Fibroblast of villous mesenchyme (primary cell): Measurements from ENCODE around the gene LTV1. TPM values are rescaled to one million over a fixed set of nuclear protein-coding genes. Genes with fewer than 3 reads are reported as not detected.
A peak's percentile ranks its signal among the peaks of the same experiment; 100 is the strongest.
"Not testable (repeated sequence)": the region's sequence is repeated elsewhere in the genome, so short reads cannot be mapped to it uniquely, and the experiment has no call there.

Source experiments
- DNase-seq: peaks from one replicate; pipeline ENCODE4 v3.0.0-alpha.2; 2010; ENCODE audit warnings: low read depth
- H3K4me3 ChIP-seq: 2 replicates; pipeline ENCODE4 v1.5.1; 2011; ENCODE audit warnings: low read depth, mild to moderate bottlenecking, low read length
- total RNA-seq: library from RNA; depleted of rRNA; stranded (reverse); fragments of >200 nt; gene quantifications from 2 replicates; pipeline ENCODE4 v1.2.3, GENCODE V29; 2012
- TF ChIP-seq, protein P1 (sequence below): IDR thresholded peaks from 2 replicates; pipeline ENCODE4 v1.5.1; 2012; ENCODE audit warnings: low read depth, mild to moderate bottlenecking, low read length; ENCODE audit not compliant: insufficient read depth

Gene LTV1
- total RNA-seq, 1 donor = 24.2 TPM

DNA sequence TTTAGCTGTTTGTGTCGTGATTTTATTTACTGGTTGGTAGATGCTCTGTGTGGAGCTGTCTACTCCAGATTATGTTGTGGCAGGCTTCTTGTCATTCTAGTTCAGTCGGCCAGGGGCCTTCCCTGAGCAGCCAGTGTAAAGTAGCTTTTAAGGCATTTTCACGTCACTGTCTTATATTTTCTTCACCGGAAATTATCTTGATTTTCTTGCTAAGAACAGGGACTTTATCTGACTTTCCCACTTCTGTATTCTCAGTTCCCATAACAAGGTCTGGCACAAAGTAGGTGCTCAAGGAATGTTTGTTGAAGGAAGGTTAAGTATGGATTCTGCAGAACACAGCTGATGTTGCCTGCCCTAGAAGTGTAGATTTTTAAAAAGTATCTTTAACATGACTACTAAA, 868 bp downstream of the LTV1 start:
- TF ChIP-seq, protein P1, sequence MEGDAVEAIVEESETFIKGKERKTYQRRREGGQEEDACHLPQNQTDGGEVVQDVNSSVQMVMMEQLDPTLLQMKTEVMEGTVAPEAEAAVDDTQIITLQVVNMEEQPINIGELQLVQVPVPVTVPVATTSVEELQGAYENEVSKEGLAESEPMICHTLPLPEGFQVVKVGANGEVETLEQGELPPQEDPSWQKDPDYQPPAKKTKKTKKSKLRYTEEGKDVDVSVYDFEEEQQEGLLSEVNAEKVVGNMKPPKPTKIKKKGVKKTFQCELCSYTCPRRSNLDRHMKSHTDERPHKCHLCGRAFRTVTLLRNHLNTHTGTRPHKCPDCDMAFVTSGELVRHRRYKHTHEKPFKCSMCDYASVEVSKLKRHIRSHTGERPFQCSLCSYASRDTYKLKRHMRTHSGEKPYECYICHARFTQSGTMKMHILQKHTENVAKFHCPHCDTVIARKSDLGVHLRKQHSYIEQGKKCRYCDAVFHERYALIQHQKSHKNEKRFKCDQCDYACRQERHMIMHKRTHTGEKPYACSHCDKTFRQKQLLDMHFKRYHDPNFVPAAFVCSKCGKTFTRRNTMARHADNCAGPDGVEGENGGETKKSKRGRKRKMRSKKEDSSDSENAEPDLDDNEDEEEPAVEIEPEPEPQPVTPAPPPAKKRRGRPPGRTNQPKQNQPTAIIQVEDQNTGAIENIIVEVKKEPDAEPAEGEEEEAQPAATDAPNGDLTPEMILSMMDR = no peak
- peak overlapping the region; percentile 75 for H3K4me3 ChIP-seq
- no peak for DNase-seq

DNA sequence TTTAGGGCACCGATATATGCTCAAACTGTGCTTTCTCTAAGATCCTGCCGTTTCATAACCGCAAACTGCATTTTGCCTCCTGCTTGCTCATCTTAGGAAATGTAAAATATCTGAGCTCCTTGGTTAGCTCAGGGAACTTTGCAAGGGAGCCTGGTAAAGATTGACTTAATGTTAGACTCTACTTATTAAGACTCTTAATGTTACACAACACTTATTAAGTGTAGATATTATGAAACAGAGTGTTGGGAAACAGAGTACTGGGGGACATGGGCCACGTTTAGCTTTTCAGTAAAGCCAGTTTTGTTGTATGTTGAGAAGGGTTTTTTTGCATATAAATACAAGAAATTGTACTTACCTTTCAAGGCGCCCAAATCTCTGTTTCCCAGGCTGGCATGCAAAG, 1.9 kb downstream of the LTV1 start:
- TF ChIP-seq, protein P1 = no peak
- H3K4me3 ChIP-seq = no peak overlapping the region
- DNase-seq = peak; percentile 58

DNA sequence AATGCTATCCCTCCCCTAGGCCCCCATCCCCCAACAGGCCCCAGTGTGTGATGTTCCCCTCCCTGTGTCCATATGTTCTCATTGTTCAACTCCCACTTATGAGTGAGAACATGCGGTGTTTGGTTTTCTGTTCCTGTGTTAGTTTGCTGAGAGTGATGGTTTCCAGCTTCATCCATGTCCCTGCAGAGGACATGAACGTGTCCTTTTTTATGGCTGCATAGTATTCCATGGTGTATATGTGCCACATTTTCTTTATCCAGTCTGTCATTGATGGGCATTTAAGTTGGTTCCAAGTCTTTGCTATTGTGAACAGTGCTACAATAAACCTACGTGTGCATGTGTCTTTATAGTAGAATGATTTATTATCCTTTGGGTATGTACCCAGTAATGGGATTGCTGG, 8.6 kb downstream of the LTV1 start:
- H3K4me3 ChIP-seq, DNase-seq: not testable (repeated sequence)

DNA sequence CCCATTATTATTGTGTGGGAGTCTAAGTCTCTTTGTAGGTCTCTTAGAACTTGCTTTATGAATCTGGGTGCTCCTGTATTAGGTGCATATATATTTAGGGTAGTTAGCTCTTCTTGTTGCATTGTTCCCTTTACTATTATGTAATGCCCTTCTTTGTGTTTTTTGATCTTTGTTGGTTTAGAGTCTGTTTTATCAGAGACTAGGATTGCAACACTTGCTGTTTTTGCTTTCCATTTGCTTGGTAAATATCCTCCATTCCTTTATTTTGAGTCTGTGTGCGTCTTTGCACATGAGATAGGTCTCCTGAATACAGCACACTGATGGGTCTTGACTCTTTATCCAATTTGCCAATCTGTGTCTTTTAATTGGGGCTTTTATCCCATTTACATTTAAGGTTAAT, 11.9 kb downstream of the LTV1 start:
- DNase-seq, H3K4me3 ChIP-seq: not testable (repeated sequence)

DNA sequence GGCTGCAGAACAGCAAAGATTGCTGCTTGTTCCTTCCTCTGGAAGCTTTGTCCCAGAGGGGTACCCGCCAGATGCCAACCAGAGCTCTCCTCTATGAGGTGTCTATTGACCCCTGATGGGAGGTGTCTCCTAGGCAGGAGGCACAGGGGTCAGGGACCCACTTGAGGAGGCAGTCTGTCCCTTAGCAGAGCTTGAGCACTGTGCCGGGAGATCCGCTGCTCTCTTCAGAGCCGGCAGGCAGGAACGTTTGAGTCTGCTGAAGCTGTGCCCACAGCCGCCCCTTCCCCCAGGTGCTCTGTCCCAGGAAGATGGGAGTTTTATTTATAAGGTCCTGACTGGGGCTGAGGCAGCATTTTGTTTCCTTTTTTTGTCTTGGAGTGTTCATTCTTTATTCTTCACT, 13.6 kb downstream of the LTV1 start:
- not testable (repeated sequence) for DNase-seq, H3K4me3 ChIP-seq

DNA sequence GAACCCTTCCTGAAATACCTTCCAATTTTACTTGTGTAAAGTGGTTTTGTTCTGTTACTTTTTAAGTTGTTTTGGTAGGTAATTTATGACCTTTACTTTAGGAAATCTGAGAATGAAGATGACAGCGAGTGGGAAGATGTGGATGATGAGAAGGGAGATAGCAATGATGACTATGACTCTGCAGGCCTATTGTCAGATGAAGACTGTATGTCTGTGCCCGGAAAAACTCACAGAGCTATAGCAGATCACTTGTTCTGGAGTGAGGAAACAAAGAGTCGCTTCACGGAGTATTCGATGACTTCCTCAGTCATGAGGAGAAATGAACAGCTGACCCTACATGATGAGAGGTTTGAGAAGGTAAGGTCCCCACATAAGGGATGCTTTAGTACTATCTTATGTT, 14.5 kb downstream of the LTV1 start:
- TF ChIP-seq, protein P1 = no peak
- no peak overlapping the region for H3K4me3 ChIP-seq
- DNase-seq = no peak

DNA sequence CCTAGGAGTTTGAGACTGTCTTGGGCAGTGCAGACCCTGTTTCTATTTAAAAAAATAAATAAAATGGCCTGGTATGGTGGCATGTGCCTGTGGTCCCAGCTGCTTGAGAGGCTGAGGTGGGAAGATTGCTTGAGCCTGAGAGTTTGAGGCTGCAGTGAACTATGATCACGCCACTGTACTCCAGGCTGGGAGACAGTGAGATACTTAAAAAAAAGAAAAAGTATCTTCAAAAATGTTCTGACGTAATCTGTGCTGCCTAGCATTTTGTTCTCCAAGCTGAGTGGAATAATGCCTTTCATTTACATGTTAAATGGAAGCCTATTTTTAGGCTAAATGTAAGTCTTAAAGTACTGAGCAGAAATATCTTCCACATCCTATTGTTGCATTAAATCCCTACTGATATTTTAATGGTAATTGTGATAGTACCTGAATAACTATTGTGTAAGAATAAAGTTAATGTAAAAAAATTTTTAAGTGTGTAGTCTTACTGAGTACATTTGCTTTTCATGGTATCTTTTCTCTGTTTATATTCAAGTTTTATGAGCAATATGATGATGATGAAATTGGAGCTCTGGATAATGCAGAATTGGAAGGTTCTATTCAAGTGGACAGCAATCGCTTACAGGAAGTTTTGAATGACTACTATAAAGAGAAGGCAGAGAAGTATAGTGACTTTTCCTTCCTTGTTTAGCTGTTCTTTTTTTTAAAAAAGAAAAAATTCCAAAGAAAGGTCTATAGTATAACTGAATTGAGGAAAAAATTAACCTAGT, 16.9 kb downstream of the LTV1 start:
- DNase-seq = peak; percentile 49

DNA sequence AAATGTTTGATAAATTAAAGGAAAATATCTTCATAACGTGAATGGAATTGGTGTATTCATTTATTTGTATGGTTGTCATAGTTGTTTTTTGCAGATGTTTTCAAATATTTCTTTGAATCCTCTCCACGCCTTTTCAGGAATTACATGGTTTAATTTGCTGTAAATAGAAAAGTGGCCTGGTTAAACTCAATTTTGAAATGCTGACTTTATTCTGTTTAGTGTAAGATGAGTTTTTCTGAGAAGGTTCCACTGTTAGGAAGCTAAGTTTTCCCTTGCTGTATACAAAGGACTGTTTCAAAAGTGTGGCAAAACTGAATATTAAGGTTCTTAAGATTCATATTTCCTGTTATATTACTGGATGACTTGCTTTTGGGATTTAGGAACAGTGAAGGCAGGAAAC, 20.6 kb downstream of the LTV1 start:
- TF ChIP-seq, protein P1 = no peak
- no peak overlapping the region for H3K4me3 ChIP-seq
- DNase-seq = peak; percentile 58

More for the DNA sequence above, 16.9 kb downstream of the LTV1 start:
- H3K4me3 ChIP-seq = no peak overlapping the region
- TF ChIP-seq, protein P1 = no peak
